Right ventricle myocardium superior (tissue), 1 donor: ENCODE data around the gene PHOSPHO2. TPM values are rescaled to one million over a fixed set of nuclear protein-coding genes. Genes with fewer than 3 reads are reported as not detected.

Experiments used
- ATAC-seq: fragments of 200-7000 bp; cut with Tn5 transposase; one replicate; pipeline ENCODE4 v1.9.1; 2020; ENCODE audit warnings: mild to moderate bottlenecking; ENCODE audit not compliant: poor library complexity
- DNase-seq: peaks from one replicate; pipeline ENCODE4 v3.0.0-alpha.2; 2020
- intact Hi-C: fragments of 100-400 bp; cut with DNase I; formaldehyde crosslinking; loops from one replicate; pipeline ENCODE4 v1.11.2; 2022
- total RNA-seq: library from RNA; stranded (reverse); fragmentation: NEBNext Ultra II Directional; extraction: Animal tissue kit (Norgen Biotek cat#: 25700); gene quantifications from one replicate; pipeline ENCODE4 v1.2.1, GENCODE V29; 2021
- donor health status: DM: no; HTN: yes; CAD: no; lungs with severe emphysema.

Gene PHOSPHO2
- total RNA-seq, 1 donor from 2014 or later: 3.3 TPM

- intact Hi-C loops: no loop called here
- DNase-seq: no peak
- ATAC-seq: no peak
Measured at GRCh38 chr2:169712791-169713227, 18.5 kb downstream of the PHOSPHO2 start.

GRCh38 chr2:169713331-169713730 is 19.1 kb downstream of the PHOSPHO2 start:
- DNase-seq: no peak
- intact Hi-C loops: no loop called here
- no peak for ATAC-seq

DNA sequence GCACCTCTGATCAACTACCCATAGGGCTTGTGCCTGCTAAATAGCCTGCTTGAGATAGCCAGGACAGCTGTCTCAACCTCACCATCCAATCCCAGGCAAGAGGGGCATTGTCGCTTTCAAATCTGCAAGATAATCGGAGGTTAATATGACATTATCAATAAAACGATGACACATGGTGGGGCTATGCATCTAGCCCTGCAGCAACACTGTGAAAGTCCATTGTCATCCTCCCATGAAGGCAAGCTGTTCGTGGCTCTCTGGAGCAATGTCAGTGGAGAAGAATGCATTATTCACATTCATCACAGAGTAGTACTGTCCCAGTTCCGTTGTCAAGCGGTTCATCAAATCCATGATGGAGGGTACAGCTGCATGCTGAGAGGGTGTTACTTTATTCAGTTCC is 20.4 kb downstream of the PHOSPHO2 start:
- no peak for DNase-seq
- no peak for ATAC-seq
- intact Hi-C loops: no loop called here

DNA sequence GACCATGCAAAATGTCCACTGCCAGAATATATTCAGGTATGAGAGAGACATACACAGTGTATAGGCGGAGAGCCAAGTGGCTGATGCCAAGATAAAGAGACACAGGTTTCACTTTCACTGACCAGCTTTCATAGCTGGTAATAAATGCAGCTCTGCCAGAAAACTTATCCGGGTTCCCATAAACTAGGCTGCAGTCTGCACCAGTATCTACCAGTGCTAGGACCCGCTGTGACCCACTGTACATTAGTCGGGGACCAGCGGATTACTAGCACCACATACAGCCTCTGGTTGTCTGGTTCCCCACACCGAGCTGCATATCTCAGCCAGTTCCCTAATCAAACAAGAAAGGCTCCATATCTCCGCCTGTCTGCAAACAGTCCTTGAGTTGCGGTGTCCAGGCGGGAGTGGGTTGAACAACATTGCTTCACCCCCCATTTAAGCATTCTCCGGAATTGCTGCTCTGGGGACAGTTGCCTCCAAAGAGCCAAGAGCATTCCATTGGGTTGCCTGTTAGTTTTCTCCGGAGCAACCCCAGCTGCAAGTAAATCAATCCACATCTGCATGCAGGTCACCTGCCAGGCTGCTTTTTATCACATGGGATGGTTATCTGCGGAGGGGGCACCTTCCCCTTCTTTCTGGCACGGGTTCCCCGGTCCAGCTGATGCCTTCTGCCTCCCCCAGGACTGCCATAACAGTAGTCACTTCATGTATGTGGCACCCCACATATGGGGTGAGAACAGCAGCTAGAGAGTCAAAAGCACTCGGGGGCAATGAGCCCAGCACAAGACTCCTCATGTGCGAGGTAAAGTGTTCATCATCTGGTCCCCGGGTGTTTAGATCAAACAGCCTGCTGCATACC is 21.3 kb downstream of the PHOSPHO2 start:
- ATAC-seq (peak; percentile 26), DNase-seq (no peak)
- intact Hi-C loops: no loop called here

DNA sequence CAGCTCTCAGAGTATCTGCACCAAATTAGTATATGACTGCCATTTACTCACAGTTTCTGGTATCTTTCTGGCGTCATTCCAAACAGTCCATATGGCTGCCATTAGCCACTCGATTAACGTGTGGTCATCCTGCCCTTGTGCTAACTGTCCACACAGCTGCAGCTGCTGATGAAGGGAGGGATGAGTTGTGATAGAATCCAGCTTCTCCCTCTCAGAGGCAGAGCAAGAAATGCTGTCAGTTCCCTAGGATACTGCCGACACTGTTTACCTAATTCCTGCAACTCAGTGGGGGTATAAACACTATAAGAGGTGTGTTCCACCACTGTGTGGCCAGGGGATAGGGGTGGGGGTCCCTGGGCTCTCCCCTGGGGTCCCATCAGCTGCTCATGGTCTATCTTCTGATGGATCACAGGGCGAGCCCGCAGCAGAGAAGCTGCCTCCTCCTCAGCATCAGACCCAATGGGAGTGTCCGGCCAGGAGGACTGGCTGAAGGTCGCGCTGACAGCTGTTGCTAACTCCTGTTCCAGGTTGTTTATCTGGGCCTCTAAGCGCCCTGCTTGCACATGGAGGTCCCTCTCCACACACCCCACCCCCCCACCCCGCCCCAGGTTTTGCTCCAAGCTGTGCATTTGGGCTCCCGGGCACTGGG is 22.1 kb downstream of the PHOSPHO2 start:
- intact Hi-C loops: no loop called here
- no peak for DNase-seq
- ATAC-seq: peak; percentile 62

- intact Hi-C loops: no loop called here
- ATAC-seq (peak; percentile 21), DNase-seq (no peak)
Measured at GRCh38 chr2:169716938-169717690, 22.8 kb downstream of the PHOSPHO2 start.

DNA sequence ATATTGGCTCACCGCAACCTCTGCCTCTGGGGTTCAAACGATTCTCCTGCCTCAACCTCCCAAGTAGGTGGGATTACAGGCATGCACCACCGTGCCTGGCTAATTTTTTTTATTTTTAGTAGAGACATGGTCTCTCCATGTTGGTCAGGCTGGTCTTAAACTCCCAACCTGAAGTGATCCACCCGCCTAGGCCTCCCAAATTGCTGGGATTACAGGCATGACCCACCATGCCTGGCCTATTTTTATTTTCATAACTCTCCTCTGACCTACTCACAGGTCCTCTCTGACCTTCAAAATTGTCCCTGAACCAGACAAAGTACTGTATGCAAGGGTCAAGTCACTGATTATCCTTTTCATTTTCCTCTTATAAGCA is 23.4 kb downstream of the PHOSPHO2 start:
- DNase-seq: no peak
- ATAC-seq: no peak
- intact Hi-C loops: no loop called here

- intact Hi-C loops: no loop called here
- DNase-seq (no peak), ATAC-seq (no peak)
Measured at GRCh38 chr2:169718930-169719504, 24.7 kb downstream of the PHOSPHO2 start.

DNA sequence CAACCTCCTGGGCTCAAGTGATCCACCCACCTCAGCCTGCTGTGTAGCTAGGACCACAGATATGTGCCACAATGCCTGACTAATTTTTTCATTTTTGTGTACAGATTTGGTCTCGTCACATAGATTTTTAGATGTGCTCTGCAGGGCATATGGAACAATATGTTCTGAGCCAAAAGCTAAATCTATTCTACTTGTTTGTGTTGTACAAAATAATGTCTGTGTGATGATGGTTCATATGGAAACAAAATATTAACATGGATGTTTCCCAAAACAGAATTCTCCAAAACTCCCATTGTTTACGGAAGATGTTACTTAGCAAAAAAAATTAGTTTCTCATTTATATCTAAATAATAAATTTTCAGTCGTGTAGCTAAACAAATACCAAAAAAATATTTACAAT is 26.7 kb downstream of the PHOSPHO2 start:
- no peak for ATAC-seq
- no peak for DNase-seq
- intact Hi-C loops: no loop called here

- DNase-seq: no peak
- intact Hi-C loops: no loop called here
- ATAC-seq: no peak
Measured at GRCh38 chr2:169727065-169727464, 32.8 kb downstream of the PHOSPHO2 start.

DNA sequence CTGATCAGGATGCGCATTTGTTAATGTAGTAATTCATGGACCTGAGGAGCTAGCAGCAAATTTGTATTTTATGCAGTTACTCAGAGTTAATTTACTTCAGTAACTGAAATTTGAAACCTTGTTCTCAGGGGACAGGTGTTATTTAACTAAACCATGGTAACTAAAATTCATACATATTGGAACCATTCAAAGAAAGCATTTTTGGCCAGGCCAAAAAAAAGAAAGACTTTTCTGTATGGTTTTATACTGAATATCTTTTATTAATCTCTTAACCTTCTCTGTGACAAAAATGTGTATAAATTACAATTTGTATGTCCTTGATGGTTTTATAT is 35.0 kb downstream of the PHOSPHO2 start:
- DNase-seq (no peak), ATAC-seq (no peak)
- intact Hi-C loops: no loop called here

- intact Hi-C loops: no loop called here
- ATAC-seq: no peak
- DNase-seq: no peak
Measured at GRCh38 chr2:169732075-169732474, 37.8 kb downstream of the PHOSPHO2 start.

- intact Hi-C loops: no loop called here
- DNase-seq: no peak
- peak; percentile 42 for ATAC-seq
Measured at GRCh38 chr2:169732583-169733358, 38.5 kb downstream of the PHOSPHO2 start.

GRCh38 chr2:169734169-169734847 is 40.0 kb downstream of the PHOSPHO2 start:
- peak; percentile 48 for ATAC-seq
- intact Hi-C loops: no loop called here
- no peak for DNase-seq

DNA sequence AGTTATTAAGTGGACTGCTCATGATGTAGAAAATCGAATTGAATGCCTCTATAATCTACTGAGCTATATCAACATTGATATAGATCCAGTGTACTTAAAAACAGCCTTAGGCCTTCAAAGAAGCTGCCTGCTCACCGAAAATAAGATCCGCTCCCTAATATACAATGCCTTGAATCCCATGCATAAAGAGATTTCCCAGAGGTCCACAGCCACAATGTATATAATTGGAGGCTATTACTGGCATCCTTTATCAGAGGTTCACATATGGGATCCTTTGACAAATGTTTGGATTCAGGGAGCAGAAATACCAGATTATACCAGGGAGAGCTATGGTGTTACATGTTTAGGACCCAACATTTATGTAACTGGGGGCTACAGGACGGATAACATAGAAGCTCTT is 41.4 kb downstream of the PHOSPHO2 start:
- ATAC-seq (no peak), DNase-seq (no peak)
- intact Hi-C loops: no loop called here

- intact Hi-C loops: no loop called here
- ATAC-seq: no peak
- no peak for DNase-seq
Measured at GRCh38 chr2:169736902-169737301, 42.6 kb downstream of the PHOSPHO2 start.

- ATAC-seq: no peak
- intact Hi-C loops: no loop called here
Measured at GRCh38 chr2:169738566-169739229, 44.4 kb downstream of the PHOSPHO2 start.

DNA sequence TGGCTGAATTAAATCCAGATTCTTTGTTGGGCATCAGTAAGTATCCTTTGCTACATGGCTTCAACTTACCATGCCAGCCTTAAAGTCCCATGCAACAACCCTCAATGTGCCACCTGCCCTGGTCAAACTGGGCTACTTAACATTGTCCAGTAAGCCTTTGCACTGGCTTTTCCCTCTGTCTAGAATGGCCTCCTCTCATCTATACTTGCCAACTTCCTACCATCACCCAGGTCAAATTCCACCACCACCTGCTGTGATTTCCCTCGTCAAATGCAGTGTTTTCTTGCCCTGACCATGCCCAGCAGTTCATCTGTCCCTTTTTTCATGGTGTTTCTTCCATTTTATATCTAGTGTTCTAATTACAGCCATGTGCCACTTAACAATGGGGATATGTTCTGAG is 45.1 kb downstream of the PHOSPHO2 start:
- DNase-seq (no peak), ATAC-seq (no peak)
- intact Hi-C loops: no loop called here

More at GRCh38 chr2:169738566-169739229, 44.4 kb downstream of the PHOSPHO2 start:
- no peak for DNase-seq
